NCI-H2029 treated with DMSO at 0.1 percent for 48 hours (cell line): ENCODE data around the gene NPAS3.
A peak's percentile ranks its signal among the peaks of the same experiment; 100 is the strongest.

Experiments used
- DNase-seq: peaks from one replicate; lab custom pipeline; 2025; lab: John Stamatoyannopoulos, UW

The NPAS3 gene

DNA sequence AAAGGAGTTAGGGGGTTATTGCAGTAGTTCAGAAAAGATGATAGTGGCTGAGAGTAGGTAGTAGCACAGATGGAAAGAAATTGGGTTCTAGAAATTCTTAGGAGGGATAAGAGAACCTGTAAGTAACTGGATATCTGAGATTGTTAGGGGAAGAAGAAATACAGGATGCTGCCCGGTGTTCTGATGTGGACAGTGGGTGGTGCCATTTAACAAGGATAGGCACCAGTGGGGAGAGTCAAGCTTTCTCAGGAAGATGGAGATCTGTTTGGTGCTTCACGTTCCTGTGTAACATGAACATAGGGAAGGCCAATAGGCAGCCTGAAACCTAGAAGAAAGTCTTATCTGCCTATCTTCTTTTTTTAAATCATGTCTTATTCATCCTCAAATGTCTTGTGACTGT, 245.9 kb downstream of the NPAS3 start:
- peak; percentile 73 for DNase-seq

DNA sequence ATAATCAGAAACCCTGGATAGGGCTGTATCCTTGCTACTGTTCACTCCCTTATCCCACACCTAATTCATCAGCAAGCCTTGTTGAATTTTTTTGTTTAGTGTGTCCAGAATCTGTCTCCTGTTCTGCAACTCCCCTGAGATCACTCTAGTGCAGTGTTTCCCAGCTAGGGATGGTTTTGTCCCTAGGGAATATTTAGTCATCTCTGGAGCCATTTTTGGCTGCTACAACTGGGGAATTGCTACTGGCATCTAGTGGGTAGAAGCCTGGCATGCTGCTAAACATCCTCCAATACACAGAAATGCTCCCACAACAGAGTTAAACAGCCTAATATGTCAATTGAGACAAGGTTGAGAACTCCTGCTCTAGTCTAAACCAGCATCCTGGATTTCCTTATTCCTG, 248.0 kb downstream of the NPAS3 start:
- DNase-seq = no peak

DNA sequence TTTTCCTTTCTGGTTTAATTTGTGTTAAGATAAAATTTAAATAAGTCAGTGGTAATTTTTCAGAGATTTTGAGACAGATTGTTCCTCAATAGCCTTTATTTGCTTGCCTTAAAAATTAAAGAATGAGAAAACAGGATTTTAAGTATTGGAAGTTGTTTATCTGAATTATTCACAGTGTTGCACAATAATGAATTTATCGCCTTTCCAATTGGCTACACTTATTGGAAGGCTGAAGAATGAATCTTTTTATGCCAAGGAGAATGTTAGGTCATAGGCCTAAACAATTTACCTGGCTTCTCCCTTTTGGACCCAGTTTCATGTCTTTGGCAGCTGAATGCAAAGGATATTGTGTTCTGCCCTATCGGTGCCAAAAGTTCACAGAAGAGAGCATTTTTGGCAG, 250.2 kb downstream of the NPAS3 start:
- no peak for DNase-seq

GRCh38 chr14:33191855-33192254, 253.2 kb downstream of the NPAS3 start:
- no peak for DNase-seq

DNA sequence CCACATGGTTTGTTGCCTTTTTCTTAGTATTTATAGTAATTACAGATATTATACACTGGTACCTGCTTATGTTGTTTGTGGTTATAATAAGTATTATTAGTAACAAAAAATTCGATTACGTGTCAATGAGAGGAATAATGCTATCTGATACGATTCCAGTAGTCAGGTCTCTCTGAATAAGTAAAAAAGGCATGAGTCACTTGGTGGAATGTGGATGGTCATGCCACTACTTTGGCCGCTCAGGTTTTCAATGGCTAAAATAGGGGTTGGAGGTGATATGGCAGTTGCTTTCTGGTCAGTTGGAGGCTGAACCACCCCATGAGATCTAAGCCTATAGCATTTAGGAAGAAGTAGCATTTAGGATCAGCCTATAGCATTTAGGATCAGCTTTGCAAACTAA, 255.9 kb downstream of the NPAS3 start:
- no peak for DNase-seq

DNA sequence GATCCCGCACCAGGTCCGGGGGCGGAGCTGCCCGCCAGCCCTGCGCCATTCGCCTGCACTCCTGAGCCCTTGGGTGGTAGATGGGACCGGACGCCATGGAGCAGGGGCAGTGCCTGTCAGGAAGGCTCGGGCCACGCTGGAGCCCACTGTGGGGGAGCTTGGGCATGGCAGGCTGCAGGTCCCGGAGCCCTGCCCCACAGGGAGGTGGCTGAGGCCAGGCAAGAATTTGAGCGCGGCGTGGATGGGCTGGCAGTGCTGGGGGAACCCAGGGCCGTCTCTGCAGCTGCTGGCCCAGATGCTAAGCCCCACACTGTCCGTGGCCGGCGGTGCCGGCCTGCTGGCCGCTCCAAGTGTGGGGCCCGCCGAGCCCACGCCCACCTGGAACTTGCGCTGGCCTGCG, 260.0 kb downstream of the NPAS3 start:
- no peak for DNase-seq

DNA sequence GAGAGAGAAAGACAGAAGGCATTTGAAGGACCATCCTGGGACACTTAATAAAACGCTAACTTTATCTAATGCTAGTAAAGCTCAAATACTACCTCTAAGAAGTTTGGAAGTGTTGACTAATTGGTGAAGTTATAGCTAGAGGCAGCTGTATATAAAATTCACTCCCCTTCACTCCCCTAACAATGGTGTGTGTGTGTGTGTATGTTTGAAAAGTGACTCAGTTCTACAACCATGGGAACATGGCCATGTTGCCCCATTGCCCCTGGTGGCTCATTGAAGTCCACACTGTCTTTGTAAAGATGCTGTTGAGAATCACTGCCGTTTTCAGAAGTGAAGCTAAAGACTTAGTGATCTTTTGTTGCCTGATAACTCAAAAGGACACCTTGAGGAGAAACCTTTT, 262.4 kb downstream of the NPAS3 start:
- no peak for DNase-seq

DNA sequence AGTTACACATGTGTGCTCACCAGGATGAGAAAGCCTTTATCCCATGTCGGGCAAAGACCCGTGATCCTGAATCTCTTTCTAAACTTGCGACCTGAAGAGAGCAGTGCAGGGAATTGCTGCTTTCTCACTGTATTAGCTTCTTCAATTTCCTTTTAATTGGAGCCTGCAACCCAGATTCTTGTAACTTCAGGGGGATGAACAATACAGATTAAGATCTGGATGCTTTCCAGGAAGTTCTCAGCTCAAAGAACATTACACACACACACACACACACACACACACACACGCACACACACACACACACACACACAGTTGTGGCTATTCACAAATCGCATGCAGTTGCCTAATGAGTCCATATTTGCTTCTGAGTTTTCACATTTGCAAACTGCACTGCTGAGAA, 268.3 kb downstream of the NPAS3 start:
- no peak for DNase-seq

GRCh38 chr14:33207467-33208017, 268.9 kb downstream of the NPAS3 start:
- DNase-seq = no peak

GRCh38 chr14:33210311-33210710, 271.6 kb downstream of the NPAS3 start:
- DNase-seq = no peak

DNA sequence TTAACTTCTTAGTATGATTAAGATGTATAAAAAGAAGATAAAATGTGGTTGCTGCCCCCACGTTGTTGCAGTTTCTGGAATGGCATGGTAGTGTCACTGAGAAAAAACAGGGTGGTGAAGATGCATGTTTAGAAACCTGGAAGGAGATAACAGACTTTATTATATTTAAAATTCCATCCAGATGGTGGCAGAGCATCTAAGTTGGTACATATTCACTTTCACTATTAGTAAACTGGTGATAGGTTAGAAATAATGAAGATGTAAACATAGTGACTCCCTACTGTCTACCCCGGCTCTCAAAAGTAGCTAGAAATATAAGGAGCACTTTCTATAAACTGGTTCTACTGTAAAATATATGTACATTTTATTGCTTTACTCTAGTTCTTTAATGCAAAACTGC, 279.3 kb downstream of the NPAS3 start:
- DNase-seq = no peak

GRCh38 chr14:33219957-33220356, 281.3 kb downstream of the NPAS3 start:
- no peak for DNase-seq

GRCh38 chr14:33229269-33229929, 290.7 kb downstream of the NPAS3 start:
- peak; percentile 76 for DNase-seq

- DNase-seq = no peak
These were observed 291.3 kb downstream of the NPAS3 start for GRCh38 chr14:33230021-33230420.

- DNase-seq = no peak
These were observed 293.4 kb downstream of the NPAS3 start for GRCh38 chr14:33232031-33232430.

- DNase-seq = no peak
These were observed 298.5 kb downstream of the NPAS3 start for GRCh38 chr14:33237115-33237740.

GRCh38 chr14:33239465-33239864, 300.8 kb downstream of the NPAS3 start:
- no peak for DNase-seq

DNA sequence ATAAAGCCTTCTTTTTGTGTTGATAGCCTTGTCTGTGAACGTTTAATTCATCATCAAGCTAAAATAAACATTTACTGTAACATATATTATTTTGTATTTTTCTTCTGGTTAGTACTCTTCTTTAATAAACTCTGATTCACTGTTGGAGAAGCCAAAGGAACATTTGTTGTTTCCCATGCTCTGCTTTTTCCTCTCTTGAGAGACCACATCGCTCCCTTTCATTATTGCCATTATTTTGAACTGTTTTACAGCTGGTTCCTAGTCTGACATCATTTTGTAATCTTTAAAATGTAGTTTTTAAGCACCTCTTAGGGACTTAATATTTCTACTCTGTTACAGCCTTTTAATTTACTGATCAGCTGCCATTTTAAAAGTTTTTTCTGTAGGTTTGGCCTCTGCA, 301.8 kb downstream of the NPAS3 start:
- no peak for DNase-seq

- DNase-seq = no peak
These were observed 302.7 kb downstream of the NPAS3 start for GRCh38 chr14:33241331-33241730.

DNA sequence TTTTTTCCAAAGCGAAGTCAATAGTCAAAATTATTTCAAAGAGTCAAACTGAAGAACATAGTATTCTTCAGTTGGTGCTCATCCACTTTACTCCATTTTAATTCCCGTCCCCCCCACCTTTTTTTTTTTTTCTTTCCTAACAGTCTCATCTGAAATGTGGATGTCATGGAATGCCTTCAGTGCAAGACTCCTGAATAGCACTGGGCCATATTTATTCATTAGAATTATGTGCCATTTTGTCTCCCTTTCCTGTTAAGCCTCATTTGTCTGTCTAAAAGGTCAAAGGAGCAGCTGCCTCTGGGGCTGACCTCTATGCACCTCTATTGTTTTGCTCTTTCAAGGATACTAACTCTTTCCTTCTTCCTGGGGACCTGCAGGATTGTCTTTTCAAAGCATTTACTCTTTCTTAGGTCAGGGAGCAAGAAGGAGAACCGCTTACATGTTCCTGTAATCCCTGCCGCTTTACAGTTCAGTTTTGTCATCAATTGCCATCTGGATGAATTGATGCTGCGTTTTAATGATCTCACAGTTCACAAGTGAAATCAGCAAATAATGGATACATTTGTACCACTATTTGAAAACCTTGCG, 310.6 kb downstream of the NPAS3 start:
- no peak for DNase-seq

- no peak for DNase-seq
These were observed 312.3 kb downstream of the NPAS3 start for GRCh38 chr14:33250963-33251362.

DNA sequence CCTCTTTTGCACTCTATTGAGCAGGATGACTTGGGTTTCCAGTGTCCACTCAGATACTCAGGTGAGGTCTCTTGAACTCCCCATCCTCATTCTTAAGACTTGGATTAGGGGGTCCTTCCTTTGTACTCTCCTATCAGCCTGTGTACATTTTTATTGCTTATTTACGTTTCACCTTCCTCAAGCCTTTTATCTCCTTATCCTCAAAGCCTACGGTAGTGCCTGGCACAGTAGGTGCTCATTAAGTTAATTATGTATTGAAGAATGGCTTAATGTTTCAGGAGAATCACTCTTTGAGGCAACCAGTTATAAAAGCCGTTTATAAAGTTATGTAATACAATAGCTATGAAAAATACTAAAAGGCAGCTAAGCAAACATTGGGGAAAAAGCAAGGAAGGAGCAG, 315.7 kb downstream of the NPAS3 start:
- DNase-seq = no peak

- peak; percentile 49 for DNase-seq
These were observed 316.2 kb downstream of the NPAS3 start for GRCh38 chr14:33254861-33255395.
